PC-9 (cell line): ENCODE measurements around the gene SGO2. TPM values are rescaled to one million over a fixed set of nuclear protein-coding genes. Genes with fewer than 3 reads are reported as not detected.

ENCODE experiments used
- BruUV-seq: library from RNA; stranded (reverse); fragments of 400-500 nt; replicated peaks from 2 replicates; lab custom pipeline; 2021; lab: Mats Ljungman, UMichigan
- CTCF ChIA-PET: fragments of 300-600 bp; sonication (Branson Sonifier 250); formaldehyde crosslinking; loops from one replicate; lab custom pipeline; 2022; ENCODE audit warnings: antibody characterized with exemption; lab: Charles Lee
- POLR2A ChIA-PET: fragments of 300-600 bp; sonication (Branson Sonifier 250); formaldehyde crosslinking; loops from one replicate; lab custom pipeline; 2022; ENCODE audit warnings: antibody characterized with exemption; ENCODE audit not compliant: unreplicated experiment; lab: Charles Lee
- DNase-seq, 2 experiments: peaks; one replicate each; pipeline versions ENCODE4 v3.0.0 to v3.0.0-alpha.2; 2015 to 2022; ENCODE audit warnings: mixed read lengths in 1 of 2
- H2AFZ ChIP-seq: fragments of 200-600 bp; sonication (generic); 2 replicates; pipeline ENCODE4 v1.8.1; 2017; ENCODE audit warnings: antibody characterized with exemption
- H3F3A ChIP-seq: fragments of 200-600 bp; sonication (generic); 2 replicates; pipeline ENCODE4 v1.8.1; 2017; ENCODE audit warnings: antibody characterized with exemption, mild to moderate bottlenecking, low read depth; ENCODE audit not compliant: insufficient read depth
- H3K27ac ChIP-seq: fragments of 200-600 bp; sonication (generic); 2 replicates; pipeline ENCODE4 v1.6.1; 2016; ENCODE audit warnings: mixed run types
- H3K27me3 ChIP-seq: fragments of 200-600 bp; sonication (generic); 2 replicates; pipeline ENCODE4 v1.6.1; 2016; ENCODE audit warnings: low read depth, mixed run types; ENCODE audit not compliant: insufficient read depth
- H3K36me3 ChIP-seq: fragments of 200-600 bp; sonication (generic); 2 replicates; pipeline ENCODE4 v1.6.1; 2016; ENCODE audit warnings: low read depth, mixed run types
- H3K4me1 ChIP-seq: fragments of 200-600 bp; sonication (generic); replicated peaks from 2 replicates; pipeline ENCODE4 v1.6.1; 2016; ENCODE audit warnings: mixed run types; ENCODE audit not compliant: insufficient read depth
- H3K4me2 ChIP-seq: fragments of 200-600 bp; sonication (generic); 2 replicates; pipeline ENCODE4 v1.6.1; 2017; ENCODE audit warnings: mixed run types
- H3K4me3 ChIP-seq: fragments of 200-600 bp; sonication (generic); 2 replicates; pipeline ENCODE4 v1.6.1; 2016; ENCODE audit warnings: mixed run types
- H3K79me2 ChIP-seq: fragments of 200-600 bp; sonication (generic); 2 replicates; pipeline ENCODE4 v1.6.1; 2017; ENCODE audit warnings: low read depth, mixed run types
- H3K9me2 ChIP-seq: fragments of 200-600 bp; sonication (generic); 2 replicates; pipeline ENCODE4 v1.8.1; 2017; ENCODE audit warnings: mild to moderate bottlenecking; ENCODE audit not compliant: insufficient read depth
- H3K9me3 ChIP-seq: fragments of 200-600 bp; sonication (generic); 2 replicates; pipeline ENCODE4 v1.8.1; 2016; ENCODE audit warnings: low read depth; ENCODE audit not compliant: insufficient read depth
- H4K20me1 ChIP-seq: fragments of 200-600 bp; sonication (generic); 2 replicates; pipeline ENCODE4 v1.8.1; 2017; ENCODE audit not compliant: insufficient read depth
- CTCF ChIP-seq: fragments of 200-600 bp; sonication (generic); conservative IDR thresholded peaks from 2 replicates; pipeline ENCODE4 v1.6.1; 2017; ENCODE audit warnings: mixed run types, antibody characterized with exemption, mild to moderate bottlenecking, moderate library complexity
- EZH2 ChIP-seq: fragments of 200-600 bp; sonication (generic); IDR thresholded peaks from 2 replicates; pipeline ENCODE4 v1.8.0; 2017; ENCODE audit warnings: antibody characterized with exemption, low read depth
- intact Hi-C: fragments of 100-400 bp; cut with micrococcal nuclease; formaldehyde crosslinking; loops from one replicate; pipeline ENCODE4 v1.10.0; 2022; ENCODE audit not compliant: unreplicated experiment
- total RNA-seq: library from RNA; stranded (reverse); gene quantifications from 2 replicates; pipeline ENCODE4 v1.2.3, GENCODE V29; 2021

Gene SGO2
- total RNA-seq, 1 experiment from 2014 or later = 25.0 TPM

- CTCF ChIA-PET = interaction anchor here (0.5 to 1.8 kb wide), 5 partner anchors 134 to 510 kb away, joined by 3 to 29 read pairs (median 6); no protein-coding TSS in a partner anchor
- Histone ChIP-seq H3K27me3 (no peaks in the 10 kb centered on the region), H4K20me1 (no peaks in the 10 kb centered on the region), H3K4me2 (peak overlapping the region; percentile 30), H3F3A (peaks cover 42% of the 10 kb centered on the region), H2AFZ (no peak overlapping the region), H3K4me3 (no peak overlapping the region), H3K9me2 (no peaks in the 10 kb centered on the region), H3K4me1 (peaks cover 43% of the 10 kb centered on the region), H3K27ac (no peak overlapping the region), H3K79me2 (no peaks in the 10 kb centered on the region), H3K36me3 (peaks cover 5% of the 10 kb centered on the region; the same call in 1 of the 2 replicates), H3K9me3 (no peaks in the 10 kb centered on the region)
- POLR2A ChIA-PET = interaction anchor here (0.5 to 0.6 kb wide), 3 partner anchors 75 to 508 kb away, joined by 3 to 5 read pairs (median 4); no protein-coding TSS in a partner anchor
- DNase-seq = peak; percentile 59 to 66
- TF ChIP-seq EZH2 = no peak
- peak; percentile 58 for TF ChIP-seq CTCF
- intact Hi-C loops = loop anchor here (1.0 to 5.0 kb wide), 2 partner anchors 176 to 220 kb away; partner anchors contain the start of gene SPATS2L
- no TSS peak for BruUV-seq
Observed at GRCh38 chr2:200483729-200484198, 42.2 kb upstream of the SGO2 start.

GRCh38 chr2:200484934-200485333, 41.1 kb upstream of the SGO2 start:
- Histone ChIP-seq H3F3A (peaks cover 34% of the 10 kb centered on the region; the same call in 1 of the 2 replicates), H3K4me1 (peaks cover 31% of the 10 kb centered on the region), H3K4me2 (no peak overlapping the region), H3K27me3 (no peaks in the 10 kb centered on the region), H3K79me2 (no peaks in the 10 kb centered on the region), H4K20me1 (no peaks in the 10 kb centered on the region), H3K9me3 (no peaks in the 10 kb centered on the region), H2AFZ (no peak overlapping the region), H3K9me2 (no peaks in the 10 kb centered on the region), H3K27ac (no peak overlapping the region), H3K36me3 (peaks cover 11% of the 10 kb centered on the region), H3K4me3 (no peak overlapping the region)
- TF ChIP-seq EZH2 = no peak
- TF ChIP-seq CTCF = no peak
- BruUV-seq = no TSS peak
- ChIA-PET CTCF (interaction anchor here (0.6 to 1.8 kb wide), 4 partner anchors 178 to 511 kb away, joined by 3 to 7 read pairs (median 6); partner anchors contain the start of gene SPATS2L), POLR2A (interaction anchor here (0.7 kb wide), 1 partner anchor 9 kb away, joined by 4 read pairs; no protein-coding TSS in a partner anchor)
- no peak for DNase-seq
- intact Hi-C loops = loop anchor here (5.0 kb wide), 1 partner anchor 178 kb away; the partner anchor contains the start of gene SPATS2L

GRCh38 chr2:200486529-200486928, 39.5 kb upstream of the SGO2 start:
- Histone ChIP-seq H3K36me3 (peaks cover 17% of the 10 kb centered on the region), H3K27me3 (no peaks in the 10 kb centered on the region), H3K4me2 (no peak overlapping the region), H4K20me1 (no peaks in the 10 kb centered on the region), H3K27ac (no peak overlapping the region), H3K9me2 (no peaks in the 10 kb centered on the region), H3K9me3 (no peaks in the 10 kb centered on the region), H3K79me2 (no peaks in the 10 kb centered on the region), H3F3A (peaks cover 21% of the 10 kb centered on the region; the same call in 1 of the 2 replicates), H3K4me3 (no peak overlapping the region), H3K4me1 (peaks cover 17% of the 10 kb centered on the region), H2AFZ (no peak overlapping the region)
- POLR2A ChIA-PET = interaction anchor here (0.6 kb wide), 1 partner anchor 11 kb away, joined by 4 read pairs; no protein-coding TSS in a partner anchor
- no peak for DNase-seq
- intact Hi-C loops = no loop called here
- no TSS peak for BruUV-seq
- CTCF ChIA-PET = no interaction called here
- TF ChIP-seq CTCF (no peak), EZH2 (no peak)
